MM.1S (cell line): ENCODE data around the gene KAT6B.
A peak's percentile ranks its signal among the peaks of the same experiment; 100 is the strongest.

ENCODE experiments used
- DNase-seq: peaks from one replicate; pipeline ENCODE4 v3.0.0-alpha.2; 2015
- H2AFZ ChIP-seq: fragments of 300-600 bp; sonication (generic); 2 replicates; pipeline ENCODE4 v1.6.0; 2016; ENCODE audit warnings: antibody characterized with exemption, low read length
- H3F3A ChIP-seq: fragments of 300-600 bp; sonication (generic); 2 replicates; pipeline ENCODE4 v1.6.1; 2016; ENCODE audit warnings: mild to moderate bottlenecking, antibody characterized with exemption, low read length, moderate library complexity, mixed read lengths; ENCODE audit not compliant: insufficient read depth
- H3K27ac ChIP-seq: fragments of 300-600 bp; sonication (generic); 2 replicates; pipeline ENCODE4 v1.5.1; 2016; ENCODE audit warnings: mild to moderate bottlenecking, low read length
- H3K27me3 ChIP-seq: fragments of 300-600 bp; sonication (generic); replicated peaks from 2 replicates; pipeline ENCODE4 v1.6.0; 2016; ENCODE audit warnings: low read length; ENCODE audit not compliant: insufficient read depth
- H3K36me3 ChIP-seq: fragments of 300-600 bp; sonication (generic); replicated peaks from 2 replicates; pipeline ENCODE4 v1.6.1; 2016; ENCODE audit warnings: mild to moderate bottlenecking, low read length, mixed read lengths; ENCODE audit not compliant: insufficient read depth
- H3K4me1 ChIP-seq: fragments of 300-600 bp; sonication (generic); 2 replicates; pipeline ENCODE4 v1.6.1; 2016; ENCODE audit warnings: low read length, mixed read lengths
- H3K4me2 ChIP-seq: fragments of 300-600 bp; sonication (generic); 2 replicates; pipeline ENCODE4 v1.6.0; 2016; ENCODE audit warnings: low read depth, low read length
- H3K4me3 ChIP-seq: fragments of 300-600 bp; sonication (generic); 2 replicates; pipeline ENCODE4 v1.5.1; 2016; ENCODE audit warnings: low read length, mixed read lengths
- H3K79me2 ChIP-seq: fragments of 300-600 bp; sonication (generic); 2 replicates; pipeline ENCODE4 v1.6.1; 2016; ENCODE audit warnings: mixed run types, low read length, mixed read lengths
- H3K9ac ChIP-seq: fragments of 300-600 bp; sonication (generic); 2 replicates; pipeline ENCODE4 v1.6.1; 2016; ENCODE audit warnings: low read length, mixed read lengths
- H3K9me2 ChIP-seq: fragments of 300-600 bp; sonication (generic); replicated peaks from 2 replicates; pipeline ENCODE4 v1.6.1; 2016; ENCODE audit warnings: mild to moderate bottlenecking, low read length, mixed read lengths; ENCODE audit not compliant: insufficient read depth
- H3K9me3 ChIP-seq: fragments of 300-600 bp; sonication (generic); replicated peaks from 2 replicates; pipeline ENCODE4 v1.6.1; 2016; ENCODE audit warnings: mild to moderate bottlenecking, low read length, mixed read lengths; ENCODE audit not compliant: insufficient read depth
- H4K20me1 ChIP-seq: fragments of 300-600 bp; sonication (generic); 2 replicates; pipeline ENCODE4 v1.6.1; 2016; ENCODE audit warnings: mild to moderate bottlenecking, low read length, moderate library complexity, mixed read lengths; ENCODE audit not compliant: insufficient read depth
- CTCF ChIP-seq: fragments of 300-600 bp; sonication (generic); IDR thresholded peaks from 2 replicates; pipeline ENCODE4 v1.5.1; 2016; ENCODE audit warnings: antibody characterized with exemption, low read length, mixed read lengths
- EZH2 ChIP-seq: fragments of 300-600 bp; sonication (generic); optimal IDR thresholded peaks from 2 replicates; pipeline ENCODE3; 2017; ENCODE audit warnings: low read depth, mild to moderate bottlenecking, antibody characterized with exemption, low read length, mixed read lengths
- EZH2phosphoT487 ChIP-seq: fragments of 300-600 bp; sonication (generic); IDR thresholded peaks from 2 replicates; pipeline ENCODE4 v1.6.1; 2018; ENCODE audit warnings: antibody characterized with exemption, low read length

Gene KAT6B

GRCh38 chr10:74912182-74912581, 85.8 kb downstream of the KAT6B start:
- H3F3A ChIP-seq: no peaks in the 10 kb centered on the region
- H2AFZ ChIP-seq: no peak overlapping the region
- H3K4me1 ChIP-seq: peaks cover 13% of the 10 kb centered on the region; the same call in 1 of the 2 replicates
- no peaks in the 10 kb centered on the region for H4K20me1 ChIP-seq
- H3K9me3 ChIP-seq: no peaks in the 10 kb centered on the region
- no peaks in the 10 kb centered on the region for H3K9me2 ChIP-seq
- H3K9ac ChIP-seq: no peak overlapping the region
- H3K36me3 ChIP-seq: no peaks in the 10 kb centered on the region
- H3K27ac ChIP-seq: no peak overlapping the region
- H3K4me2 ChIP-seq: no peak overlapping the region
- H3K79me2 ChIP-seq: peaks cover 35% of the 10 kb centered on the region
- TF ChIP-seq EZH2 (no peak), EZH2phosphoT487 (no peak), CTCF (no peak)
- DNase-seq: no peak
- no peak overlapping the region for H3K4me3 ChIP-seq
- H3K27me3 ChIP-seq: no peaks in the 10 kb centered on the region

GRCh38 chr10:74912682-74913081, 86.3 kb downstream of the KAT6B start:
- TF ChIP-seq CTCF (no peak), EZH2 (no peak), EZH2phosphoT487 (no peak)
- no peaks in the 10 kb centered on the region for H3F3A ChIP-seq
- H3K36me3 ChIP-seq: no peaks in the 10 kb centered on the region
- no peak overlapping the region for H3K27ac ChIP-seq
- H3K79me2 ChIP-seq: peaks cover 39% of the 10 kb centered on the region
- no peaks in the 10 kb centered on the region for H4K20me1 ChIP-seq
- DNase-seq: no peak
- H3K9me2 ChIP-seq: no peaks in the 10 kb centered on the region
- peaks cover 18% of the 10 kb centered on the region; the same call in 1 of the 2 replicates for H3K4me1 ChIP-seq
- no peaks in the 10 kb centered on the region for H3K27me3 ChIP-seq
- H3K4me3 ChIP-seq: no peak overlapping the region
- no peaks in the 10 kb centered on the region for H3K9me3 ChIP-seq
- no peak overlapping the region for H3K4me2 ChIP-seq
- H2AFZ ChIP-seq: no peak overlapping the region
- H3K9ac ChIP-seq: no peak overlapping the region

DNA sequence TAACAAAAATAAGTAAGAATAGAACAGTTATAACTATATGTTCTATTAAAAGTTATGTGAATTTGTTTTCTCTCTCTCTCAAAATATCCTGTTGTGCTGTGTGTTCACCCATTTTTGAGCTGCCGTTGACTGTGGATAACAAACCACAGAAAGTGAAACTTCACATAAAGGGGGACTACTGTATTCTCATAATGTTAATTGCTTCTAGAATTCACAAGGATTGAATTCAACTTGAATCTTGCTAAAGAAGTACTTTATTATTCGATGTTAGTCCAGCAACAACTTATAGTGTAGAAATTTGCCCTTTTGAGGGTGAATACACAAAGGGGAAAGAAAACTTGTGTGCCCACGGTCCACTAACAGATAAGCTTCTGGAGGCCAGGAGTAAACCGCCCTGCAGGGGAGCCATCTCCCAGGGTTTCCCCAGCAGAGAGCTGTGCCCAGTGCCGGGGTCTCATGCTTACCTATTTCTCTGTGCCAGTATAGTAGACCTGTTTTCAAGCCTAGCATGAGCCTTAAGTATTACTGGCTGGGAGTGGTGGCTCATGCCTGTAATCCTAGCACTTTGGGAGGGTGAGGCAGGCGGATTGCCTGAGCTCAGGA, 87.1 kb downstream of the KAT6B start:
- H2AFZ ChIP-seq: no peak overlapping the region
- H3K4me2 ChIP-seq: peak overlapping the region; percentile 18; the same call in 1 of the 2 replicates
- no peaks in the 10 kb centered on the region for H4K20me1 ChIP-seq
- H3K9me3 ChIP-seq: no peaks in the 10 kb centered on the region
- H3K4me1 ChIP-seq: peaks cover 18% of the 10 kb centered on the region; the same call in 1 of the 2 replicates
- H3K27ac ChIP-seq: no peak overlapping the region
- H3K4me3 ChIP-seq: no peak overlapping the region
- no peak overlapping the region for H3K9ac ChIP-seq
- peaks cover 45% of the 10 kb centered on the region for H3K79me2 ChIP-seq
- TF ChIP-seq CTCF (no peak), EZH2phosphoT487 (no peak), EZH2 (no peak)
- H3K27me3 ChIP-seq: no peaks in the 10 kb centered on the region
- peak; percentile 36 for DNase-seq
- H3K36me3 ChIP-seq: no peaks in the 10 kb centered on the region
- H3K9me2 ChIP-seq: no peaks in the 10 kb centered on the region
- H3F3A ChIP-seq: no peaks in the 10 kb centered on the region
